ENCODE measurements around the gene CCDC12. TPM values are rescaled to one million over a fixed set of nuclear protein-coding genes. Genes with fewer than 3 reads are reported as not detected.
A peak's percentile ranks its signal among the peaks of the same experiment; 100 is the strongest.

The CCDC12 gene
- polyA plus RNA-seq, 4 donors: 59.7 to 84.5 (median 76.0) TPM

- FAIRE-seq: no peak
- WGBS, 3 donors: 27 to 59% (median 46%) methylated on average over 4 of the region's 4 CpGs
- H3K4me1 ChIP-seq (ENCODE audit: control insufficient read depth in 3 of 3, insufficient read depth in 2 of 3, low read depth in 1 of 3, low read length in 2 of 3): peaks cover 52 to 79% (median 53%) of the 10 kb centered on the region in 3 donors
- no peaks in the 10 kb centered on the region for H3K9me3 ChIP-seq (ENCODE audit: control insufficient read depth in 2 of 2, insufficient read depth in 1 of 2, low read depth in 1 of 2, low read length in 1 of 2)
- H3K27me3 ChIP-seq (ENCODE audit: control insufficient read depth in 3 of 3, insufficient read depth in 3 of 3, low read length in 3 of 3): no peaks in the 10 kb centered on the region
- no peak for DNase-seq
- peaks cover 0 to 37% (median 0%) of the 10 kb centered on the region in 3 donors for H3K36me3 ChIP-seq (ENCODE audit: control insufficient read depth in 3 of 3, insufficient read depth in 2 of 3, low read depth in 1 of 3, low read length in 3 of 3)
- H3K4me3 ChIP-seq (ENCODE audit: low read depth in 1 of 3, low read length in 3 of 3): no peak overlapping the region
- peak overlapping the region; percentile 95 to 98 (median 98) for H3K27ac ChIP-seq (ENCODE audit: low read depth in 1 of 3, low read length in 2 of 3)
Observed at GRCh38 chr3:46947546-46947901, 29.0 kb downstream of the CCDC12 start.

- peaks cover 0 to 42% (median 0%) of the 10 kb centered on the region in 3 donors for H3K36me3 ChIP-seq (ENCODE audit: control insufficient read depth in 3 of 3, insufficient read depth in 2 of 3, low read depth in 1 of 3, low read length in 3 of 3)
- H3K4me3 ChIP-seq (ENCODE audit: low read depth in 1 of 3, low read length in 3 of 3): no peak overlapping the region
- WGBS, 3 donors: 11 to 48% (median 25%) methylated on average over 7 of the region's 7 CpGs
- DNase-seq (peak; percentile 73 to 85), FAIRE-seq (no peak)
- H3K27me3 ChIP-seq (ENCODE audit: control insufficient read depth in 3 of 3, insufficient read depth in 3 of 3, low read length in 3 of 3): no peaks in the 10 kb centered on the region
- peak overlapping the region; percentile 95 to 98 (median 98) for H3K27ac ChIP-seq (ENCODE audit: low read depth in 1 of 3, low read length in 2 of 3)
- H3K9me3 ChIP-seq (ENCODE audit: control insufficient read depth in 2 of 2, insufficient read depth in 1 of 2, low read depth in 1 of 2, low read length in 1 of 2): no peaks in the 10 kb centered on the region
- H3K4me1 ChIP-seq (ENCODE audit: control insufficient read depth in 3 of 3, insufficient read depth in 2 of 3, low read depth in 1 of 3, low read length in 2 of 3): peaks cover 53 to 84% (median 57%) of the 10 kb centered on the region in 3 donors
Observed at GRCh38 chr3:46946856-46947545, 29.5 kb downstream of the CCDC12 start.

- FAIRE-seq: no peak
- Histone ChIP-seq H3K9me3 (ENCODE audit: control insufficient read depth in 2 of 2, insufficient read depth in 1 of 2, low read depth in 1 of 2, low read length in 1 of 2) (no peaks in the 10 kb centered on the region), H3K36me3 (ENCODE audit: control insufficient read depth in 3 of 3, insufficient read depth in 2 of 3, low read depth in 1 of 3, low read length in 3 of 3) (peaks cover 0 to 42% (median 0%) of the 10 kb centered on the region in 3 donors), H3K4me3 (ENCODE audit: low read depth in 1 of 3, low read length in 3 of 3) (no peak overlapping the region), H3K27me3 (ENCODE audit: control insufficient read depth in 3 of 3, insufficient read depth in 3 of 3, low read length in 3 of 3) (no peaks in the 10 kb centered on the region), H3K27ac (ENCODE audit: low read depth in 1 of 3, low read length in 2 of 3) (peak overlapping the region; percentile 95 to 98 (median 98)), H3K4me1 (ENCODE audit: control insufficient read depth in 3 of 3, insufficient read depth in 2 of 3, low read depth in 1 of 3, low read length in 2 of 3) (peaks cover 57 to 90% (median 61%) of the 10 kb centered on the region in 3 donors)
- 26 to 66% (median 36%) methylated on average over 6 of the region's 6 CpGs for WGBS, 3 donors
- DNase-seq: peak; percentile 59 to 64
Observed at GRCh38 chr3:46946416-46946815, 30.1 kb downstream of the CCDC12 start.

- Histone ChIP-seq H3K9me3 (ENCODE audit: control insufficient read depth in 2 of 2, insufficient read depth in 1 of 2, low read depth in 1 of 2, low read length in 1 of 2) (no peaks in the 10 kb centered on the region), H3K27ac (ENCODE audit: low read depth in 1 of 3, low read length in 2 of 3) (peak overlapping the region; percentile 88 to 99 (median 96)), H3K4me1 (ENCODE audit: control insufficient read depth in 3 of 3, insufficient read depth in 2 of 3, low read depth in 1 of 3, low read length in 2 of 3) (peaks cover 50 to 96% (median 56%) of the 10 kb centered on the region in 3 donors), H3K27me3 (ENCODE audit: control insufficient read depth in 3 of 3, insufficient read depth in 3 of 3, low read length in 3 of 3) (no peaks in the 10 kb centered on the region), H3K36me3 (ENCODE audit: control insufficient read depth in 3 of 3, insufficient read depth in 2 of 3, low read depth in 1 of 3, low read length in 3 of 3) (peaks cover 0 to 58% (median 2%) of the 10 kb centered on the region in 3 donors), H3K4me3 (ENCODE audit: low read depth in 1 of 3, low read length in 3 of 3) (no peak overlapping the region)
- WGBS, 3 donors: 51 to 76% (median 64%) methylated on average over 8 of the region's 8 CpGs
- no peak for DNase-seq
- FAIRE-seq: no peak
Observed at GRCh38 chr3:46944191-46944590, 32.4 kb downstream of the CCDC12 start.

GRCh38 chr3:46943237-46944187, 33.0 kb downstream of the CCDC12 start:
- WGBS, 3 donors: 13 to 55% (median 36%) methylated on average over 12 of the region's 12 CpGs
- peak overlapping the region in 1 of 3 donors; percentile 5 for H3K4me3 ChIP-seq (ENCODE audit: low read depth in 1 of 3, low read length in 3 of 3)
- H3K9me3 ChIP-seq (ENCODE audit: control insufficient read depth in 2 of 2, insufficient read depth in 1 of 2, low read depth in 1 of 2, low read length in 1 of 2): no peaks in the 10 kb centered on the region
- H3K4me1 ChIP-seq (ENCODE audit: control insufficient read depth in 3 of 3, insufficient read depth in 2 of 3, low read depth in 1 of 3, low read length in 2 of 3): peaks cover 44 to 96% (median 50%) of the 10 kb centered on the region in 3 donors
- no peaks in the 10 kb centered on the region for H3K27me3 ChIP-seq (ENCODE audit: control insufficient read depth in 3 of 3, insufficient read depth in 3 of 3, low read length in 3 of 3)
- peak overlapping the region; percentile 88 to 99 (median 96) for H3K27ac ChIP-seq (ENCODE audit: low read depth in 1 of 3, low read length in 2 of 3)
- DNase-seq (peak; percentile 88), FAIRE-seq (no peak)
- peaks cover 0 to 63% (median 2%) of the 10 kb centered on the region in 3 donors for H3K36me3 ChIP-seq (ENCODE audit: control insufficient read depth in 3 of 3, insufficient read depth in 2 of 3, low read depth in 1 of 3, low read length in 3 of 3)

- 59 to 74% (median 70%) methylated on average over 12 of the region's 12 CpGs for WGBS, 3 donors
- H3K27ac ChIP-seq (ENCODE audit: low read depth in 1 of 3, low read length in 2 of 3): peak overlapping the region; percentile 88 to 99 (median 96)
- peak in 1 of 2 donors; percentile 59 for DNase-seq
- H3K9me3 ChIP-seq (ENCODE audit: control insufficient read depth in 2 of 2, insufficient read depth in 1 of 2, low read depth in 1 of 2, low read length in 1 of 2): no peaks in the 10 kb centered on the region
- FAIRE-seq: no peak
- H3K4me3 ChIP-seq (ENCODE audit: low read depth in 1 of 3, low read length in 3 of 3): peak overlapping the region in 1 of 3 donors; percentile 5
- H3K36me3 ChIP-seq (ENCODE audit: control insufficient read depth in 3 of 3, insufficient read depth in 2 of 3, low read depth in 1 of 3, low read length in 3 of 3): peaks cover 0 to 68% (median 2%) of the 10 kb centered on the region in 3 donors
- peaks cover 37 to 96% (median 47%) of the 10 kb centered on the region in 3 donors for H3K4me1 ChIP-seq (ENCODE audit: control insufficient read depth in 3 of 3, insufficient read depth in 2 of 3, low read depth in 1 of 3, low read length in 2 of 3)
- no peaks in the 10 kb centered on the region for H3K27me3 ChIP-seq (ENCODE audit: control insufficient read depth in 3 of 3, insufficient read depth in 3 of 3, low read length in 3 of 3)
Observed at GRCh38 chr3:46942481-46943236, 33.9 kb downstream of the CCDC12 start.

GRCh38 chr3:46942076-46942475, 34.5 kb downstream of the CCDC12 start:
- WGBS, 3 donors: 52 to 75% (median 68%) methylated on average over 7 of the region's 7 CpGs
- FAIRE-seq (no peak), DNase-seq (peak; percentile 80 to 82)
- peaks cover 0 to 68% (median 2%) of the 10 kb centered on the region in 3 donors for H3K36me3 ChIP-seq (ENCODE audit: control insufficient read depth in 3 of 3, insufficient read depth in 2 of 3, low read depth in 1 of 3, low read length in 3 of 3)
- peaks cover 32 to 96% (median 41%) of the 10 kb centered on the region in 3 donors for H3K4me1 ChIP-seq (ENCODE audit: control insufficient read depth in 3 of 3, insufficient read depth in 2 of 3, low read depth in 1 of 3, low read length in 2 of 3)
- peak overlapping the region; percentile 88 to 99 (median 96) for H3K27ac ChIP-seq (ENCODE audit: low read depth in 1 of 3, low read length in 2 of 3)
- H3K9me3 ChIP-seq (ENCODE audit: control insufficient read depth in 2 of 2, insufficient read depth in 1 of 2, low read depth in 1 of 2, low read length in 1 of 2): no peaks in the 10 kb centered on the region
- no peak overlapping the region for H3K4me3 ChIP-seq (ENCODE audit: low read depth in 1 of 3, low read length in 3 of 3)
- H3K27me3 ChIP-seq (ENCODE audit: control insufficient read depth in 3 of 3, insufficient read depth in 3 of 3, low read length in 3 of 3): no peaks in the 10 kb centered on the region

Measured in small intestine (tissue), 7 donors.